Activated CD8-positive, alpha-beta memory T cell treated with anti-CD3 and anti-CD28 coated beads for 36 hours (primary cell): Measurements from ENCODE around the gene ACACB. TPM values are rescaled to one million over a fixed set of nuclear protein-coding genes. Genes with fewer than 3 reads are reported as not detected.

Experiments
- CTCF ChIA-PET: fragments of 350-600 bp; sonication (Branson Sonifier 250); formaldehyde crosslinking; loops from one replicate; lab custom pipeline; 2021; ENCODE audit warnings: antibody characterized with exemption; lab: Charles Lee
- POLR2A ChIA-PET: fragments of 350-600 bp; sonication (Branson Sonifier 250); formaldehyde crosslinking; loops from one replicate; lab custom pipeline; 2021; ENCODE audit warnings: antibody characterized with exemption; lab: Charles Lee
- total RNA-seq, 2 experiments: library from RNA; stranded (reverse); gene quantifications; one replicate each; pipeline ENCODE4 v1.2.3, GENCODE V29; 2021

Gene ACACB
- total RNA-seq, 2 experiments from 2014 or later, result 9.5 to 9.6 TPM

- POLR2A ChIA-PET, result no interaction called here
These were observed 15.6 kb upstream of the ACACB start for GRCh38 chr12:109100741-109101140.

GRCh38 chr12:109102491-109102890 is 13.9 kb upstream of the ACACB start:
- ChIA-PET CTCF (interaction anchor here (0.6 kb wide), 1 partner anchor 270 kb away, joined by 3 read pairs; no protein-coding TSS in a partner anchor), POLR2A (interaction anchor here (0.7 kb wide), 1 partner anchor 89 kb away, joined by 8 read pairs; no protein-coding TSS in a partner anchor)

More at GRCh38 chr12:109100741-109101140, 15.6 kb upstream of the ACACB start:
- CTCF ChIA-PET, result interaction anchor here (0.6 kb wide), 1 partner anchor 204 kb away, joined by 4 read pairs; no protein-coding TSS in a partner anchor

DNA sequence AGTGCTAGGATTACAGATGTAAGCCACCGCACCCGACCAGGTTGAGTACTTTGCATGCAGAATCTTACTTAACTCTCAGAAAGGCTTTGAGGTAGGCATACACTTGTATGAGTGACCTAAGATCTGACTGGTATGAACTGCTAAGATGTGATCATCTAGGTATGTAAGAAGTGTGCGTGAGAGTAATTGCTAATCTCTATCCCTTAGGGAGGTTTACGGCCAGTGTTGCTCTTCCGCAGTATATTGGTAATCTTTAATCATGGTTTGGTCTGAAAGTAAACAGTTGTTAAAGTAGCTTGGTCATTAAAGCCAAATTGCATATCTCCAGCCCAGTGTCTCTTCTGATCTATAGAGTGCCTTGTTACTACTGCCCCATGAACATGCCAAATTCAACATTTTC is 11.2 kb upstream of the ACACB start:
- CTCF ChIA-PET, result no interaction called here
- POLR2A ChIA-PET, result no interaction called here

- ChIA-PET POLR2A (interaction anchor here (0.7 kb wide), 1 partner anchor 22 kb away, joined by 4 read pairs; no protein-coding TSS in a partner anchor), CTCF (interaction anchor here (0.7 kb wide), 1 partner anchor 274 kb away, joined by 3 read pairs; no protein-coding TSS in a partner anchor)
These were observed 6.5 kb upstream of the ACACB start for GRCh38 chr12:109109746-109110350.

DNA sequence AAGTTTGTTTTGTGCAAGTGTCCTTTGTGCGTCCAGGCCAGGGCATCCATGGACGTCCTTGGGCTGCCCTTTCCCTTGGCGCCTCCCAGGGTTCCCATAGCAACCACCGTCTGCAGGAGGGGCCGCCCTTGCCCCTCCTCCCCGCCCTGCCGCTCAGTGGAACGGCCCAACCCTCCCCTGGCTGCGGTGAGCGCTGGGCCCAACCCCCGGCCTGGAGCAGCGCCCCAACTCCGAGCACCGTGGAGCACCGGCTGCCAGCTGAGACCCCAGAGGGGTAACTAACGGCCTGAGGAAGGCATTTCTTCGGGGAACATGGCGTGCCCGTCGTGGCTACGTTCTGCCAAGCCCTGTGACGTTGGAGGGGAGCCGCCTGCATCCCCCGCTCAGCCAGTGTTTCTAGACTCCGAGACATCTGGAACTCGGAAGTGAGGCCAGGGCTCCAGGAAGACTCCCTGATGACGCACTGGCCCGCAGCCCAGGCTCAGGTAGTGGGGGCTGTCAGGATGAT is 5.3 kb upstream of the ACACB start:
- ChIA-PET POLR2A (no interaction called here), CTCF (interaction anchor here (0.7 kb wide), 1 partner anchor 1342 kb away, joined by 3 read pairs; no protein-coding TSS in a partner anchor)

DNA sequence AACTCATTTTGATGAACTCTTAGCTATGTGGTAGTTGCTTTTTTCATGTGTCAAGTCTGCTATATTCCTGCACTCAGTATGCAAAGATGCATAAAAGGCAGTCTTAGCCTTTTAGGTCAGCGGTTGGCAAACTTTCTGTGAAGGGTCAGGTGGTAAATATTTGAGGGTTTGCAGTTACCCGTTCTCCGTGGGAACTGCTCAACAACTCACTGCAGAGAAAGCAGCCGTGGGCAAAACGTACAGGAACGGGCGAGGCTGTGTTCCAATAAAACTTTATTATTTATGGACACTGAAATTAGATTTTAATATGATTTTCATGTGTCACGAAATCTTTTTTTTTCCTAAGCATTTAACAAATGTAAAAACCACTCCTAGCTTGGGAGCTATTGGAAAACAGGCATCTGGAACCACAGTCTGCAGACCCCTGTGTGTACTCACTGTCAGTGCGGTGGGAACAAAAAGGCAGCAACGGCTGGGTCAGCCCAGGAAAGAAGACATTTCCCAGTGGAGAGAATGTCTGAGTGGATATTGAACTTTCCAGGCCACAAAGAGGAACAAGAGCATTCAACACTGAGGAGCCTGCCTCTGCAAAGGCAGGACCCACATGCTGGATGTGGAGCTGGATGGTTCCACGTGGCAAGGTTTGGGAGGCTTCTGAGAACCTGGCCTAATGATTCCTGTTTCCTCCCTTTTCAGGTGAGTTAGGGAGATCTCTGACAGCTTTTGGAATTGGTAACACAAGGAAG is 3.5 kb upstream of the ACACB start:
- POLR2A ChIA-PET, result interaction anchor here (0.5 to 0.6 kb wide), 2 partner anchors 42 to 485 kb away, joined by 4 to 5 read pairs; no protein-coding TSS in a partner anchor
- CTCF ChIA-PET, result interaction anchor here (0.6 to 2.2 kb wide), 8 partner anchors 49 to 495 kb away, joined by 3 to 6 read pairs (median 3); no protein-coding TSS in a partner anchor

GRCh38 chr12:109113661-109114321 is 2.6 kb upstream of the ACACB start:
- POLR2A ChIA-PET, result interaction anchor here (0.6 kb wide), 1 partner anchor 9 kb away, joined by 20 read pairs; no protein-coding TSS in a partner anchor

DNA sequence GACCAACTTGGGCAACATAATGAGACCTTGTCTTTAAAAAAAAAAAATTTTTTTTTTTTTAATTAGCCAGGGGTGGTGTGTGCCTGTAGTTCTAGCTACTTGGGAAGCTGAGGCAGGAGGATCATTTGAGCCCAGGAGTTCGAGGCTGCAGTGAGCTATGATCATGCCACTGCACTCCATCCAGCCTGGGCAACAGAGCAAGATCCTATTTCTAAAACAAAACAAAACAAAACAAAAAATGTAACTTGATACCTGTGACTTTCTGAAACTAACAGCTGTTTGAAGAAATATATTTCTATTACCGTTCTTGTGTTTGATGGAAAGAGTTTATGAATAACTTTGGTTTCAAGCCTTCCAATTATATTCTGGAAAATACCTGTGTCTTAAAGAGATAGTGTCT is 1.7 kb upstream of the ACACB start:
- ChIA-PET CTCF (interaction anchor here (0.5 to 1.0 kb wide), 3 partner anchors 9 to 1006 kb away, joined by 3 read pairs; no protein-coding TSS in a partner anchor), POLR2A (interaction anchor here (0.6 kb wide), 1 partner anchor 8 kb away, joined by 20 read pairs; no protein-coding TSS in a partner anchor)

More at GRCh38 chr12:109113661-109114321, 2.6 kb upstream of the ACACB start:
- CTCF ChIA-PET, result interaction anchor here (1.0 to 2.2 kb wide), 2 partner anchors 10 to 280 kb away, joined by 3 to 6 read pairs; no protein-coding TSS in a partner anchor

DNA sequence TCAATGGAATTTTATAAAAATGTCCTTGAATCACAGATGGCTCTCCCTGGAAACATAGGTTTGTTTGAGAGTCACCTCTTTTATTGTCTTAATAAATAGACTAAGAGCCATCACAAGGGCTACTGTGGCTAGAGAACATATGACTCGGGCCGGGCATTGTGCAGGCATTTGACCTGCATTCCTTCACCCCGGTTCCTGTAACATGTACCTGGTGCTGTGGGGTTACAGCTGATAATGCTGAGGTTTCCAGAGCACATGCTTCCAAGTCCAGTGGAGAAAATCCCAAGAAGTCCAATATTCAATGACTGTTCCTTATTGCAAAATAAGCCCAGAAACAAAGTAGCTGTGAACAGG is 1.0 kb upstream of the ACACB start:
- POLR2A ChIA-PET, result no interaction called here
- CTCF ChIA-PET, result interaction anchor here (0.5 kb wide), 1 partner anchor 274 kb away, joined by 3 read pairs; no protein-coding TSS in a partner anchor

GRCh38 chr12:109116611-109116949 is 193 bp downstream of the ACACB start:
- ChIA-PET POLR2A (interaction anchor here (1.1 kb wide), 1 partner anchor 9 kb away, joined by 3 read pairs; no protein-coding TSS in a partner anchor), CTCF (no interaction called here)

DNA sequence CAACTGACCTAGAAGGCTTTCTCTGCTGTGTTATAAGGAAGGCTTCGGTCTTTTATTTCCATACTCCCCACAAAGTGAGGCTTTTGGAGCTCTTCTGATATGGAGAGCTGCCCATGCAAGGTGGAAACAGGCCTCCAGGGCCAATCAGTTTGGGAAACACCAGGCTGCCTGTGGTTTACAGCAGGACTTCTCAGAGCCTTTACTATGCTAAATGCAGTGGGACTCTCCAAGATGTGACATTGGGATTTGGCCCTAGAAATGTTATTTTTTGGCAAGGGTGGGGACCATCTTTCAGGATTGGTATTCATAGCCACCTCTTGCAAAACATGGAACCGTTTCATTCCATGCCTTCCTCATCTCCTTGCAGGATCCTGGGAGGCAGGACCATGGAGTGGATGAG is 3.7 kb downstream of the ACACB start:
- CTCF ChIA-PET, result no interaction called here
- POLR2A ChIA-PET, result no interaction called here

GRCh38 chr12:109120557-109120956 is 4.2 kb downstream of the ACACB start:
- CTCF ChIA-PET, result interaction anchor here (1.2 kb wide), 1 partner anchor 9 kb away, joined by 3 read pairs; no protein-coding TSS in a partner anchor
- POLR2A ChIA-PET, result no interaction called here

DNA sequence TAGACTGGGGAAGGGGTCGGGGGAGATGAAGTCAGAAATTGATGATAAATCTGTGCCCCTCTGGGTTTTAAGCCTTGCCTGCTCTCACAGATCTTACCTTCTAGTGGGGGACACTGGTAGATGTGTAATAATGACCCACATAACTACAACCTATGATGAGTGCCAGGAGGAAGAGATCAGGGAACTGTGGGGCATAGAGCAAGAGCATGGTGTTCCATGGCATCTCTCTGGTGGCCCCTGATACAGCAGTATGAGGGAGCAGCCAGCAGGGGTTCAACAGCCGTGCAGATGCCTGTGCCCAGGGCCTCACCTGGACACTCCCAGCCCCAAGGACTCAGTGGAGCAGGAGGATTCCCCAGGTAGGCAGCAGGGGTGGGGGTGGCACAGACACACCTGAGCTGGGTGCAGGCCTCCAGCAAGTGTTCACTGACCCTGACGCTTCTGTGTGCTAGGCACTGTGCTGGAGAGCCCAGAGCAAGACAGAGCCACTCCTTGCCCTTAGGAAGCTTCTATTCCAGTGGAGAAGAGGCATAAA is 5.0 kb downstream of the ACACB start:
- ChIA-PET POLR2A (no interaction called here), CTCF (interaction anchor here (1.2 kb wide), 1 partner anchor 10 kb away, joined by 3 read pairs; no protein-coding TSS in a partner anchor)

DNA sequence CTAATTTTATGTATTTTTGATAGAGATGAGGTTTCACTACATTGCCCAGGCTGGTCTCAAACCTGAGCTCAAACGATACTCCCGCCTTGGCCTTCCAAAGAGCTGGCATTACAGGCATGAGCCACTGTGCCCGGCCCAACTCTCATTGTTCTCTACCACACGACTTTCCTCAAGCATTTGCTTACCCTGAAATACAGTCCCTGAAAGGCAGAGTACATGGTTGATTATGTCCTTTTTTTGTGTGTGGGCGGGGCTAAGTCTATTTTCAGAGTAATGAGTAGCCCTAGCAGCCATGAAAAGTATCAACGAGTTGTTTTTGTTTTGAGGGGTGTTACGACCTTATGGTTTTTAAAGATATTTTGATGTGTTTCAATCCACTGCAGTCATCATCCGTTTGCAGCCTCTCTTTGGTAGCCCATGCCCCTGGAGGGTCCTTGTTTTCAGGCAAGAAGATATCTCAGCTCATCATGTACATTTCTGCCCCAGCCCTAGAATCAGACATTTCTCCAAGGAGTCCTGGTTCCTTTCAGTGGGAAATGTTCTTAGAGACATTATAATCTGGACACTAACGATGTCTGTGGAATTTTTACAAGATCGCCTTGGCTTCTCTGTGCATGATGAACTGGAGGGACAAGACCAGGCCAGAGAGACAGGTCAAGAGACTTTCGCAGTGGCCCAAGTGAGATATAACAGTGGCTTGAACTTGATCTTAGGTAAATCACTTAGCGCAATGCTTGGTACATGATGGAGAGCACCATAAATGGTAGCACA is 8.7 kb downstream of the ACACB start:
- ChIA-PET POLR2A (no interaction called here), CTCF (no interaction called here)

DNA sequence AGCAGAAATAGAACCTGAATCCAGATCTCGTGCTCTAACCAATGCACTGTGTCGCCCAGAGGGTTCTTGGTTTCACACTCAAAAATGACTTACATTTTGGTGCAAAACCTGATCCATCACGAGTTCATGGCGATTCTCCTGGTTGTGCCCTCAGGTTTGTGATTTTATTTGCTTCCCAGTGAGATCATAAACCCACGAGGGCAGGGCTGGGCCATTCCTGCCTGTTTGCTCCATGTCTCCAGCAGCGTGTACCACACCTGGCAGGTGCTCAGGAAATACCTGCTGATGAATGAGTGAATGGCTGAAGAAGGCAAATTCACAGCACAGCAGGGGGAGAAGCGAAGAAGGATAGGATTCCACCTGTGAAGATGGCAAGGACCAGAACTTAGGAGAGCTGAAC is 9.4 kb downstream of the ACACB start:
- ChIA-PET CTCF (no interaction called here), POLR2A (no interaction called here)

GRCh38 chr12:109126784-109127183 is 10.4 kb downstream of the ACACB start:
- CTCF ChIA-PET, result no interaction called here
- POLR2A ChIA-PET, result no interaction called here

GRCh38 chr12:109127533-109128242 is 11.3 kb downstream of the ACACB start:
- POLR2A ChIA-PET, result no interaction called here
- CTCF ChIA-PET, result no interaction called here
